Motor neuron (in vitro differentiated cells): ENCODE data around the gene MEI1. TPM values are rescaled to one million over a fixed set of nuclear protein-coding genes. Genes with fewer than 3 reads are reported as not detected.
A peak's percentile ranks its signal among the peaks of the same experiment; 100 is the strongest.
"Not testable (repeated sequence)": the region's sequence is repeated elsewhere in the genome, so short reads cannot be mapped to it uniquely, and the experiment has no call there.

ENCODE experiments used
- ATAC-seq, 8 experiments: fragments of 200-7000 bp; cut with Tn5 transposase; replicated peaks in 6 of 8; 2 replicates each; pipeline ENCODE4 v1.8.0; 2021; ENCODE audit warnings: mild to moderate bottlenecking in 8 of 8, moderate library complexity in 8 of 8
- H3K27ac ChIP-seq, 2 donors: fragments of 250-450 bp; sonication (Bioruptor Pico); 2 replicates each; pipeline ENCODE4 v1.9.0; 2021; ENCODE audit warnings: antibody characterized with exemption in 2 of 2, mild to moderate bottlenecking in 2 of 2, moderate library complexity in 1 of 2
- H3K4me1 ChIP-seq, 2 donors: fragments of 250-450 bp; sonication (Bioruptor Pico); replicated peaks in 1 of 2; 2 replicates each; pipeline ENCODE4 v1.6.1; 2021; ENCODE audit warnings: antibody characterized with exemption in 2 of 2, mild to moderate bottlenecking in 2 of 2, moderate library complexity in 1 of 2
- H3K4me3 ChIP-seq, 5 donors: fragments of 250-450 bp; sonication (Bioruptor Pico); 2 replicates each; pipeline ENCODE4 v1.9.0; 2021; ENCODE audit warnings: antibody characterized with exemption in 5 of 5, mild to moderate bottlenecking in 5 of 5, moderate library complexity in 4 of 5
- WGBS, 10 experiments: fragments of 450-650 bp; shearing (Covaris generic); methylation state at CpG; one replicate each; pipeline ENCODE4 v1.0.0; 2022; 5-methylcytosine and 5-hydroxymethylcytosine counted together
- in situ Hi-C, 9 experiments: fragments of 400-800 bp; cut with MboI; loops; one replicate each; pipeline ENCODE4 v1.15.0; 2021; ENCODE audit warnings: low sequenced_read_pairs in 9 of 9, low pct_unique_long_range_greater_than_20kb in 2 of 9; ENCODE audit not compliant: unreplicated experiment in 9 of 9
- total RNA-seq, 8 experiments: library from RNA; unstranded; fragments of 300-600 nt; gene quantifications; 2 replicates each; pipeline versions ENCODE4 v1.2.3 to v1.2.4, GENCODE V29; 2022

Gene MEI1
- total RNA-seq, 8 experiments from 2014 or later: 0.11 to 3.5 (median 2.1) TPM; not detected in 1

GRCh38 chr22:41664951-41665350 lies 34.4 kb upstream of the MEI1 start:
- Histone ChIP-seq H3K4me3 (no peak overlapping the region), H3K27ac (no peak overlapping the region), H3K4me1 (peaks cover 4 to 7% of the 10 kb centered on the region in 2 donors)
- no peak for ATAC-seq
- WGBS, 10 experiments: 60 to 100% (median 94%) methylated on average over 1 to 2 of the region's 3 CpGs; no CpG with 5 or more reads in 5 of the 10 experiments
- in situ Hi-C loops: no loop called here

- ATAC-seq: no peak
- no peak overlapping the region for H3K27ac ChIP-seq
- in situ Hi-C loops: no loop called here
- 0 to 94% (median 80%) methylated on average over 3 to 13 of the region's 21 CpGs; no CpG with 5 or more reads in 1 of the 10 experiments for WGBS, 10 experiments
- no peak overlapping the region for H3K4me3 ChIP-seq
- H3K4me1 ChIP-seq: peaks cover 4 to 7% of the 10 kb centered on the region in 2 donors
Observed at GRCh38 chr22:41668971-41669911, 30.1 kb upstream of the MEI1 start.

- H3K4me1 ChIP-seq, H3K4me3 ChIP-seq, in situ Hi-C loops, H3K27ac ChIP-seq, ATAC-seq: not testable (repeated sequence)
- WGBS, 10 experiments: 60 to 100% (median 90%) methylated on average over 1 to 7 of the region's 10 CpGs; no CpG with 5 or more reads in 3 of the 10 experiments
Observed at GRCh38 chr22:41672096-41672495, 27.2 kb upstream of the MEI1 start.

- in situ Hi-C loops: no loop called here
- WGBS, 10 experiments: 59 to 100% (median 83%) methylated on average over 1 to 5 of the region's 6 CpGs; no CpG with 5 or more reads in 1 of the 10 experiments
- H3K4me3 ChIP-seq: no peak overlapping the region
- H3K4me1 ChIP-seq: no peaks in the 10 kb centered on the region
- no peak overlapping the region for H3K27ac ChIP-seq
- ATAC-seq: peak in 3 of 8 experiments; percentile 23 to 49 (median 37)
Observed at GRCh38 chr22:41672780-41673509, 26.4 kb upstream of the MEI1 start.

GRCh38 chr22:41674846-41675340 lies 24.4 kb upstream of the MEI1 start:
- no peak for ATAC-seq
- 79 to 100% (median 92%) methylated on average over 1 to 9 of the region's 12 CpGs; no CpG with 5 or more reads in 4 of the 10 experiments for WGBS, 10 experiments
- Histone ChIP-seq H3K4me3 (no peak overlapping the region), H3K27ac (no peak overlapping the region), H3K4me1 (no peaks in the 10 kb centered on the region)
- in situ Hi-C loops: loop anchor here in 1 of 9 experiments (25.0 kb wide), 1 partner anchor 262 kb away; the partner anchor contains the start of genes CENPM and TNFRSF13C

- no peak for ATAC-seq
- Histone ChIP-seq H3K4me1 (no peaks in the 10 kb centered on the region), H3K27ac (no peak overlapping the region), H3K4me3 (no peak overlapping the region)
- in situ Hi-C loops: loop anchor here in 1 of 9 experiments (25.0 kb wide), 1 partner anchor 261 kb away; the partner anchor contains the start of genes CENPM and TNFRSF13C
- 83 to 100% (median 96%) methylated on average over 1 to 4 of the region's 4 CpGs; no CpG with 5 or more reads in 3 of the 10 experiments for WGBS, 10 experiments
Observed at GRCh38 chr22:41676134-41676533, 23.2 kb upstream of the MEI1 start.

- Histone ChIP-seq H3K4me3 (peak overlapping the region; percentile 48 to 63 (median 57)), H3K4me1 (no peaks in the 10 kb centered on the region), H3K27ac (peak overlapping the region in 1 of 2 donors; percentile 94)
- ATAC-seq: peak in 6 of 8 experiments; percentile 3 to 36 (median 15)
- in situ Hi-C loops: loop anchor here in 1 of 9 experiments (25.0 kb wide), 1 partner anchor 256 kb away; the partner anchor contains the start of genes CENPM and TNFRSF13C
- WGBS, 10 experiments: 18 to 88% (median 67%) methylated on average over 1 to 14 of the region's 14 CpGs; no CpG with 5 or more reads in 2 of the 10 experiments
Observed at GRCh38 chr22:41681616-41682015, 17.7 kb upstream of the MEI1 start.

GRCh38 chr22:41682033-41682807 lies 17.1 kb upstream of the MEI1 start:
- Histone ChIP-seq H3K4me3 (peak overlapping the region; percentile 48 to 63 (median 57)), H3K4me1 (no peaks in the 10 kb centered on the region), H3K27ac (peak overlapping the region; percentile 91 to 94)
- WGBS, 10 experiments: 20 to 68% (median 43%) methylated on average over 9 to 29 of the region's 50 CpGs; no CpG with 5 or more reads in 1 of the 10 experiments
- in situ Hi-C loops: loop anchor here in 1 of 9 experiments (25.0 kb wide), 1 partner anchor 255 kb away; the partner anchor contains the start of genes CENPM and TNFRSF13C
- ATAC-seq: peak; percentile 93 to 98 (median 97)

- peaks cover 0 to 5% of the 10 kb centered on the region in 2 donors for H3K4me1 ChIP-seq
- peak overlapping the region; percentile 48 to 63 (median 57) for H3K4me3 ChIP-seq
- peak overlapping the region; percentile 91 to 94 for H3K27ac ChIP-seq
- WGBS, 10 experiments: 78 to 100% (median 97%) methylated on average over 2 to 8 of the region's 9 CpGs; no CpG with 5 or more reads in 6 of the 10 experiments
- in situ Hi-C loops: loop anchor here in 1 of 9 experiments (25.0 kb wide), 1 partner anchor 254 kb away; the partner anchor contains the start of genes CENPM and TNFRSF13C
- no peak for ATAC-seq
Observed at GRCh38 chr22:41683052-41683451, 16.3 kb upstream of the MEI1 start.

- Histone ChIP-seq H3K27ac (no peak overlapping the region), H3K4me1 (peaks cover 0 to 5% of the 10 kb centered on the region in 2 donors), H3K4me3 (no peak overlapping the region)
- ATAC-seq: no peak
- WGBS, 10 experiments: 67 to 100% (median 84%) methylated on average over 1 to 3 of the region's 3 CpGs; no CpG with 5 or more reads in 2 of the 10 experiments
- in situ Hi-C loops: loop anchor here in 1 of 9 experiments (25.0 kb wide), 1 partner anchor 254 kb away; the partner anchor contains the start of genes CENPM and TNFRSF13C
Observed at GRCh38 chr22:41683616-41684015, 15.7 kb upstream of the MEI1 start.

GRCh38 chr22:41684194-41684593 lies 15.1 kb upstream of the MEI1 start:
- ATAC-seq: no peak
- H3K4me1 ChIP-seq: peaks cover under 1 to 5% of the 10 kb centered on the region in 2 donors
- no peak overlapping the region for H3K27ac ChIP-seq
- in situ Hi-C loops: loop anchor here in 1 of 9 experiments (25.0 kb wide), 1 partner anchor 253 kb away; the partner anchor contains the start of genes CENPM and TNFRSF13C
- H3K4me3 ChIP-seq: no peak overlapping the region
- 44 to 96% (median 80%) methylated on average over 1 to 4 of the region's 4 CpGs for WGBS, 10 experiments
